Activated T-cell treated with anti-CD3 and anti-CD28 coated beads for 1 hour (primary cell): ENCODE measurements around the gene INPP5J.
"Not testable (repeated sequence)": the region's sequence is repeated elsewhere in the genome, so short reads cannot be mapped to it uniquely, and the experiment has no call there.

Experiments used
- DNase-seq: peaks from one replicate; pipeline ENCODE4 v3.0.0-alpha.2; 2020; ENCODE audit warnings: low read depth

The INPP5J gene

GRCh38 chr22:31102441-31103081 is 20.2 kb upstream of the INPP5J start:
- no peak for DNase-seq

DNA sequence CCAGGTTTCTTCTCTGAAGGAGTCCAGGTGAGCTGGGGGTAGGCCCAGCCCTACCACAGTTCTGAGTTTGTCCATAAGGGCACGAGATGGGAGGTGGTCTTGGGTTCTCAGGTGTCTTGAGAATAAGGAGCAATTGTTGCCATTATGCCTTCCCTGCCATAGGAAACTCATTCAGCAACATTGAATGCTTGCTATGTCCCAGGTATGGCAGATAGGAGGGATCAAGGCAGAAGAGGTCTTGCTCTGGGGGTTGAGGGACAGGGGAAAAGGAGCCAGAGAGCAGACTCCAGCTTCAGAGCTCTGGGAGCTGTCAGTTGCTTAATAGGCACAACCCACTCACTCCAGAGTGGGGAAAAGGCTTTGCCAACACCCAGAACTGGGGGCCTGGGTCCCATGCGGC is 19.7 kb upstream of the INPP5J start:
- no peak for DNase-seq

- no peak for DNase-seq
Observed at GRCh38 chr22:31103899-31104694, 18.7 kb upstream of the INPP5J start.

GRCh38 chr22:31104869-31105268 is 17.9 kb upstream of the INPP5J start:
- no peak for DNase-seq

DNA sequence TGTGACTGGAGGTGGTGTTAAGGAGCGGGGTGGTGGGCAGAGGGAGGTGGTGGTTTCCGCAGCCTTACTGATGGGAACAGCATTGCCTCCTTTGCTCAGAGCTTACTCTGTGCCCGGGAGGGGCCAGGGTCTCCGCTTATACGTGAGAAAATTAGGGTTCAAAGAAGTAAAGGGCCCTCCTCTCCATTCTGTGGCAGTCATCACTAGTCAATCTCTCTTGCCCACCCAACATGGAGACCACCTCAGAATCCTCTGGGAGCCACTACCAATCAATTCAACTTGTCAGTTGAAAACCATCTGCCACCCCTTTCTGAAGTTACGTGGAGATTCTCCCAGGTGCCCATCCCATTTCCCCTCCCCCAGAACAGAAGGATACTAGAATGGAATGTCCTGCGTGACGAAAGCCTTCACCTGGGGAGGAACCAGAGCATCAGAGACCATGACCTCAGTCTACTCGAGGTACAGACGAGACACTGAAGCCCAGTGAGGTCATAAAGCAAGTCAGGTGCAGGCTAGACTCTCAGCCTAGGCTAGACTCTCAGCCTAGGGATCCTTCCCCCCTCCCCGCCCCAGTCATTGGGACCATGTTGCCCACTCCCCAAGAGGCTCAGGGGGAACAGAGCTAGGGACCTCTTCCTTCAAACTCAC is 17.4 kb upstream of the INPP5J start:
- DNase-seq, result no peak

DNA sequence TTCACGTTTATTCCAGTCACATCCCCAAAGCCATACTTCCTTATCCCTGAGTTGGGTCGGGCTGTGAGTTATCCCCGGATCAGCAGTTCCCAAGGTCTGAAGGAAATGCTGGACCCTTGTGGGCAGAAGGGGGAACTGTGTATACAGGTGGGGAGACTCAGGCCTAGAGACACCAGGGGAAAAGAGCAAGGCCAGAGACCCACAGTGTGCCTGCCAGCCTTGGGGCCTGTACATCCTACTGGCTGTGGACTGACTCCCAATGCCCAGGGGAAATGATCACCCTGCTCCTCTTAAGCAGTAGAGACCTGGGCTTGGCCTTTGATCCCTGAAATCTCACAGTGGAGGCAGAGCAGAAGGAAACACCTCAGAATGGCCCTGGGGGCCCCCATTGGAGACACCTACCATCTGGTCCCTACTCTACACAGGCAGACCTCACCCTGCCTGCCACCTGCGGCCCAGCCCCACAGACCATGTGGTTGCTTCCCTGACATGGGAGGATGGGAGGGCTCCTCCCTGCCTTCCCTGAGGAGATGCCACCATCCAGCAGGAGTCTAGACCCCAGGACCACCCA is 16.7 kb upstream of the INPP5J start:
- no peak for DNase-seq

DNA sequence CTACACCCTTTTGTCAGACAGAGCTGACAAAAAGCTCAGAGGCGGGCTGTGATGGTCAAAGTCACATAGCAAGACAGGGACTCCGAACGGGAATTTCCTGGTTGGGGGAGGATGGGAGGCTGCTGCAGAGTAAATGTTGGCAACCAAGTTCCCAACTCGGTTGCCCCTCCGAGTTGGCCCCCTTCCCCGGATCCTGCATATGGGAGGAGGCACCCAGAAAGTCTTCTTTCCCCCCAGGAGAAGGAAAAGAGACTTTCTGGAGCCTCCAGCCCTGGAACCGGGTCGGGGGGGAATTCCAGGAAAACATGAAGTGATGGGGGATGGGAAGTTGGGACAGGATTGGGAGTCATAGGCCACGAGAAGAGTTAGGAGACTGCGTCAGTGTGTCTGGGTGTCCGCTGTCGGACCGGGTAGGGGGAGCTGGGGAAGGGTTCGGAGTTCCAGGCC is 16.0 kb upstream of the INPP5J start:
- DNase-seq, result no peak

GRCh38 chr22:31107178-31107893 is 15.4 kb upstream of the INPP5J start, which contains the start of gene SELENOM:
TSS of gene SELENOM (minus strand) at chr22:31107568. CDS start at chr22:31107505, 63 bp downstream.
- peak; percentile 75 for DNase-seq

GRCh38 chr22:31107894-31108218 is 14.9 kb upstream of the INPP5J start:
- DNase-seq, result no peak

GRCh38 chr22:31112547-31113091 is 10.1 kb upstream of the INPP5J start:
- not testable (repeated sequence) for DNase-seq

- no peak for DNase-seq
Observed at GRCh38 chr22:31118046-31118820, 4.5 kb upstream of the INPP5J start.

- no peak for DNase-seq
Observed at GRCh38 chr22:31119026-31119717, 3.6 kb upstream of the INPP5J start.

- DNase-seq, result no peak
Observed at GRCh38 chr22:31120230-31120629, 2.5 kb upstream of the INPP5J start.

DNA sequence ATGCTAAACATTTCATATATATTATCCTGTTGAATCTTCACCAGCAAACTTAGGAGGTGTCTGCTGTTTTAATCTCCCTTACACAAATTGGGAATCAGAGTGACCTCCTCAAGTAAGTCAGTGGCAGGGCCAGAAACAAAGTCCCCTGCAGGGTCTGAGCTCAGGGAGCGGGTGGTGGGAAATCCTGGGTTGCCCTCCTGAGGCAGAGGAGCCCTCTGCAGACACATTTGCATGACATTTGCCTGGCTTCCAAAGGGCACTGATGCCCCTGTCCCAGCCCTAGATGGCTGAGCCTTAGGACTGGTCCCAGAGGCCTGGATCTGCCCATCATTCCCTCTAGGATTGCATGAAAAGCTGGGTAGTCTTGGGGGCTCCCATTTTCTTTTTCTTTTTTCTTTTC is 2.1 kb upstream of the INPP5J start:
- DNase-seq, result no peak

GRCh38 chr22:31121403-31121802 is 1.4 kb upstream of the INPP5J start:
- DNase-seq, result no peak

DNA sequence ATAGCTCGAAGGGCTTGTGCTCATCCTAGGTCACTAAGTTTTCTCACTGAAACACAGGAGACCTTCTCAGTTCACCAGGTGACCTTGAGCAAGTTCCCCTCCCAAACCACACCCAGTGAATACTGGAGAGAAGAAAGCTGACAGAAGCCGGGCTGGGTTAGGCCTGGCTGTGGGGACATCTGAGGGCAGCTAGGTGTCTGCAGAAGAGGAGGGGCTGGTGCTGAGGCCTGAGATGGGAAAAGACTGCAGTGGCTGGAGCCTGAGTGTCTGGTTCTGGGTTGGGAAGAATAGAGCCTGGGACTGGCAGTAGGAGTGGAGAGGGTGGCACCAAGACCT is 602 bp upstream of the INPP5J start:
- no peak for DNase-seq

DNA sequence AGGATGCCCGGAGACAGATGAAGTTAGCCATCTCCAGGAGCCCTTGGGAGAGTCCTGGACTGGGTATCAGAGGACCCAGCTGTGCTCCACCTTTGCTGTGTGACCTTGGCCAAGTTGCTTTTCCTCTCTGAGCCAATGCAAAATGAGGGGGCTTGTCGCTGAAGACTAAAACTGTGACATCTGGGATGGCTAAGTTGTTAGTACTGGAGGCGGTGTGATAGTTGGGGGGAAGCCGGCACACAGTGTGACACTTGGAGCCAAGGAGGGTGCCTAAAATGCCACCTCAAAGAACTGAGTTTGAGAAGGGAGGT is 481 bp downstream of the INPP5J start:
- no peak for DNase-seq

DNA sequence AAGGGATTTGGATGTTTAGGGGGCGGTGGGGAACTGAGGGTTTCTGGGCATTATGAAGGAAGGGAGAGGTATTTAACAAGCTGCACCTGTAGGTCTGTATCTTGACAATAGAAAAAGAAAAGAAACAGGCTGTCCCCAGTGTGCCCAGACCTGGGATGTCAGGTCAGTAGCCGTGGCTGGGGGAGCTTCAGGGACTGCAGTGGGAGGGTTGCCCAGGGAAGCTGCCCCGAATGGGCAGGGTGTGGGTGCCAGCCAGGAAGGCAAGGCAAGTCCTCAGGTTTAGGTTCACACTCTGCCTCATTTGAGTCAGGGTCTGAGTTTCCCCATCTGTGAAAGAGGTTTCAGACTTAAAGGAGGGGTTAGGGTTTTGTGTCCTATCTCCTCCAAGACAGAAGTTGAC is 1.5 kb downstream of the INPP5J start:
- no peak for DNase-seq

DNA sequence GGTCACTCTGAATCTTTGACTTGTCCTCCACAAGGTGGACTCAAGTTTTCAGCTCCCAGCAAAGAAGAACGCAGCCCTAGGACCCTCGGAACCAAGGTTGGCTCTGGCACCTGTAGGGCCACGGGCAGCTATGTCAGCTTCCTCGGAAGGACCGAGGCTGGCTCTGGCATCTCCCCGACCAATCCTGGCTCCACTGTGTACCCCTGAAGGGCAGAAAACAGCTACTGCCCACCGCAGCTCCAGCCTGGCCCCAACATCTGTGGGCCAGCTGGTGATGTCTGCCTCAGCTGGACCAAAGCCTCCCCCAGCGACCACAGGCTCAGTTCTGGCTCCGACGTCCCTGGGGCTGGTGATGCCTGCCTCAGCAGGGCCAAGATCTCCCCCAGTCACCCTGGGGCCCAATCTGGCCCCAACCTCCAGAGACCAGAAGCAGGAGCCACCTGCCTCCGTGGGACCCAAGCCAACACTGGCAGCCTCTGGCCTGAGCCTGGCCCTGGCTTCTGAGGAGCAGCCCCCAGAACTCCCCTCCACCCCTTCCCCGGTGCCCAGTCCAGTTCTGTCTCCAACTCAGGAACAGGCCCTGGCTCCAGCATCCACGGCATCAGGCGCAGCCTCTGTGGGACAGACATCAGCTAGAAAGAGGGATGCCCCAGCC is 2.2 kb downstream of the INPP5J start:
- no peak for DNase-seq

- DNase-seq, result no peak
Observed at GRCh38 chr22:31125521-31126117, 2.9 kb downstream of the INPP5J start.
